Head of caudate nucleus (tissue), 42 donors: ENCODE measurements around the gene CCR9.
A peak's percentile ranks its signal among the peaks of the same experiment; 100 is the strongest.
"Not testable (repeated sequence)": the region's sequence is repeated elsewhere in the genome, so short reads cannot be mapped to it uniquely, and the experiment has no call there.

ENCODE experiments used
- DNase-seq, 42 donors: peaks; one replicate each; pipeline versions ENCODE4 v3.0.0 to v3.0.0-alpha.2; 2020 to 2021; ENCODE audit warnings: mixed read lengths in 7 of 42
- intact Hi-C: fragments of 100-400 bp; cut with DNase I; formaldehyde crosslinking; loops from one replicate; pipeline ENCODE4 v1.15.0; 2022

CCR9 gene

GRCh38 chr3:45885979-45886705, at the start of gene CCR9:
Gene CCR9 (plus strand): TSS chr3:45886543. CDS start chr3:45894934, 8,391 bp downstream.
- intact Hi-C loops: no loop called here
- DNase-seq: no peak

- no peak for DNase-seq
- intact Hi-C loops: no loop called here
Observed at GRCh38 chr3:45838466-45838865, 47.9 kb upstream of the CCR9 start.

- peak in 7 of 42 donors; percentile 9 to 45 (median 26) for DNase-seq
- intact Hi-C loops: no loop called here
Observed at GRCh38 chr3:45841420-45841756, 45.0 kb upstream of the CCR9 start.

GRCh38 chr3:45841757-45842491, 44.4 kb upstream of the CCR9 start, which contains the start of gene LZTFL1:
Gene LZTFL1 (minus strand): TSS chr3:45842119. CDS start chr3:45841991, 128 bp downstream.
- DNase-seq: peak; percentile 85 to 96 (median 92)
- intact Hi-C loops: no loop called here

- intact Hi-C loops: no loop called here
- DNase-seq: no peak
Observed at GRCh38 chr3:45842851-45843625, 43.3 kb upstream of the CCR9 start.

GRCh38 chr3:45844616-45845015, 41.7 kb upstream of the CCR9 start:
- intact Hi-C loops: no loop called here

GRCh38 chr3:45848392-45848791, 38.0 kb upstream of the CCR9 start:
- intact Hi-C loops: no loop called here

More at GRCh38 chr3:45844616-45845015, 41.7 kb upstream of the CCR9 start:
- DNase-seq: no peak

GRCh38 chr3:45852828-45853227, 33.5 kb upstream of the CCR9 start:
- intact Hi-C loops: no loop called here
- DNase-seq: no peak

More at GRCh38 chr3:45848392-45848791, 38.0 kb upstream of the CCR9 start:
- DNase-seq: no peak

- intact Hi-C loops, DNase-seq: not testable (repeated sequence)
Observed at GRCh38 chr3:45856323-45856722, 30.0 kb upstream of the CCR9 start.

- intact Hi-C loops, DNase-seq: not testable (repeated sequence)
Observed at GRCh38 chr3:45857024-45857423, 29.3 kb upstream of the CCR9 start.

- intact Hi-C loops: no loop called here
- no peak for DNase-seq
Observed at GRCh38 chr3:45858809-45859543, 27.4 kb upstream of the CCR9 start.

GRCh38 chr3:45860481-45860880, 25.9 kb upstream of the CCR9 start:
- no peak for DNase-seq
- intact Hi-C loops: no loop called here

- no peak for DNase-seq
- intact Hi-C loops: no loop called here
Observed at GRCh38 chr3:45861043-45861719, 25.2 kb upstream of the CCR9 start.

GRCh38 chr3:45864760-45865519, 21.4 kb upstream of the CCR9 start:
- intact Hi-C loops: no loop called here
- DNase-seq: no peak

- no peak for DNase-seq
Observed at GRCh38 chr3:45865563-45865962, 20.8 kb upstream of the CCR9 start.

GRCh38 chr3:45868213-45868612, 18.1 kb upstream of the CCR9 start:
- intact Hi-C loops: no loop called here
- no peak for DNase-seq

More at GRCh38 chr3:45865563-45865962, 20.8 kb upstream of the CCR9 start:
- intact Hi-C loops: no loop called here

GRCh38 chr3:45868650-45869049, 17.7 kb upstream of the CCR9 start:
- no peak for DNase-seq
- intact Hi-C loops: no loop called here

- intact Hi-C loops: no loop called here
- no peak for DNase-seq
Observed at GRCh38 chr3:45869638-45870037, 16.7 kb upstream of the CCR9 start.
